Ovary (tissue), 3 donors: Measurements from ENCODE around the gene NOX5.

Experiments
- EP300 ChIP-seq: sonication (generic); formaldehyde crosslinking; IDR thresholded peaks from one replicate; pipeline ENCODE4 v1.6.1; 2017; ENCODE audit warnings: antibody characterized with exemption
- POLR2A ChIP-seq: fragments of 450-650 bp; IDR thresholded peaks from one replicate; pipeline ENCODE4 v1.6.1; 2017; ENCODE audit warnings: antibody characterized with exemption, mild to moderate bottlenecking, moderate library complexity
- TF ChIP-seq, protein P1 (sequence below), 3 donors: fragments of 450-650 bp in 2 of 3; fragments of 200-600 bp in 1 of 3; IDR thresholded peaks; one replicate each; pipeline versions ENCODE4 v1.5.1 to v1.8.0; 2016 to 2022; ENCODE audit warnings: antibody characterized with exemption in 3 of 3, mild to moderate bottlenecking in 1 of 3
- donor health status: DM: no; HTN: no; CAD: no.

DNA sequence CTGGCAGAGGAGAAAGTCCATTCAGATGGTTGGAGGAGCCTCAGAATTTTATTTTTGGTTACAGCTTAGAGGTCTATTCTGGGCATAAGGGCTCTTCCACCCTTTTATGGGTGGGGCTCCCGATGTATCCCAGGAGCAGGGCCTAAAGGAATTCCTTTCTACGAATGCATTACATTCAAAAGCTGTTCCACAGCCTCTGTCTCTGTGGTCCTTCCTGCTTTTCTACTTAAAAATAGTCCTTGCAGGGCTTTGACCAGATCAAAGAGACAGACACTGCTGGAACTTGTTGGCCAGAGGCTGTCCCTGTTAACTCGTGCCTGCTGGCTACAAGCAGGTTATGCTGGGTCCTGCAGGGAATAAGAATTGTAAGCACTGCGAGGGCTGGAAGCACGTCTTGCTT lies 14.4 kb upstream of the NOX5 start:
- TF ChIP-seq, protein P1, sequence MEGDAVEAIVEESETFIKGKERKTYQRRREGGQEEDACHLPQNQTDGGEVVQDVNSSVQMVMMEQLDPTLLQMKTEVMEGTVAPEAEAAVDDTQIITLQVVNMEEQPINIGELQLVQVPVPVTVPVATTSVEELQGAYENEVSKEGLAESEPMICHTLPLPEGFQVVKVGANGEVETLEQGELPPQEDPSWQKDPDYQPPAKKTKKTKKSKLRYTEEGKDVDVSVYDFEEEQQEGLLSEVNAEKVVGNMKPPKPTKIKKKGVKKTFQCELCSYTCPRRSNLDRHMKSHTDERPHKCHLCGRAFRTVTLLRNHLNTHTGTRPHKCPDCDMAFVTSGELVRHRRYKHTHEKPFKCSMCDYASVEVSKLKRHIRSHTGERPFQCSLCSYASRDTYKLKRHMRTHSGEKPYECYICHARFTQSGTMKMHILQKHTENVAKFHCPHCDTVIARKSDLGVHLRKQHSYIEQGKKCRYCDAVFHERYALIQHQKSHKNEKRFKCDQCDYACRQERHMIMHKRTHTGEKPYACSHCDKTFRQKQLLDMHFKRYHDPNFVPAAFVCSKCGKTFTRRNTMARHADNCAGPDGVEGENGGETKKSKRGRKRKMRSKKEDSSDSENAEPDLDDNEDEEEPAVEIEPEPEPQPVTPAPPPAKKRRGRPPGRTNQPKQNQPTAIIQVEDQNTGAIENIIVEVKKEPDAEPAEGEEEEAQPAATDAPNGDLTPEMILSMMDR (IDR thresholded peaks at IDR 0.05): no peak
- no peak for TF ChIP-seq POLR2A
- TF ChIP-seq EP300: no peak
